Erythroblast (primary cell): ENCODE data around the gene CTNND2.

Source experiments
- GATA1 ChIP-seq: IDR thresholded peaks from 2 replicates; pipeline ENCODE4 v1.6.1; 2011; ENCODE audit warnings: low read depth, mild to moderate bottlenecking, control low read depth, low read length, moderate library complexity
- POLR2A ChIP-seq: IDR thresholded peaks from 2 replicates; pipeline ENCODE4 v1.6.1; 2011; ENCODE audit warnings: mild to moderate bottlenecking, low read length

DNA sequence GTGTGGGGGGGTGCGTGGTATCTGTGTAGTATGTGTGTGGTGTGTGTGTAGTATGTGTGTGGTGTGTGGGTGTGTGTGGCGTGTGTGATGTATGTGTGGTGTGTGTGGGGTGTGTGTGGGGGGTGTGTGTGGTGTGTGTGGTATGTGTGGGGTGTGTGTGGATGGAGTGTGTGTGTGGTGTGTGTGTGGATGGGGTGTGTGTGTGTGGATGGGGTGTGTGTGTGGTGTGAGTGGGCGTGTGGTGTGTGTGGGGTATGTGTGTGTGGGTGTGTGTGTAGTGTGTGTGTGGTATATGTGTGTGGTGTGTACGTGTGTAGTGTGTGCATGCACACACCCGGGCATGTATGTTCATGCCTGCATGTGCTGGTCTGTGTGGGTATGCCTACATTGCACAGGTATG is 722.3 kb downstream of the CTNND2 start:
- TF ChIP-seq POLR2A (no peak), GATA1 (no peak)
